HG03521 (cell line): Measurements from ENCODE around the gene NSA2.

Source experiments
- ATAC-seq: cut with Tn5 transposase; IDR thresholded peaks from one replicate; pipeline ENCODE4 v1.9.1; 2021; ENCODE audit warnings: mild to moderate bottlenecking, moderate library complexity; ENCODE audit not compliant: unreplicated experiment

Gene NSA2

GRCh38 chr5:74810915-74811314 is 43.9 kb downstream of the NSA2 start:
- ATAC-seq, result no peak

DNA sequence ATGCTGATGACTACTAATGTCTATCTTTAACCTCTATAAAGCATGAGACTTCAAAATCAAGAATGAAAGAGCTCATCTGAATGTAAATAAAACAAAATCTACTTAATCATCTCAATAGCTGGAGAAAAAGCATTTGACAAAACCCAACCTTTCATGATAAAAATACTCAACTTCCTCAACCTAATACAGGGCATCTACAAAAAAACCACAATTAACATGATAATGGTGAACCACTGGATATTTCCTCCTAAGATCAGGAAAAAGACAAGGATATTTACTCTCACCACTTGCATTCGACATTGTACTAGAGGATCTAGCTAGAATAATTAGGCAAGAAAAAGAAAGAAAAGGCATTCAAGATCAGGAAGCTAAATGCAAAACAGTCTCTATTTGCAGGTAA is 49.8 kb downstream of the NSA2 start:
- ATAC-seq, result no peak

GRCh38 chr5:74822288-74822687 is 55.2 kb downstream of the NSA2 start:
- ATAC-seq, result no peak

DNA sequence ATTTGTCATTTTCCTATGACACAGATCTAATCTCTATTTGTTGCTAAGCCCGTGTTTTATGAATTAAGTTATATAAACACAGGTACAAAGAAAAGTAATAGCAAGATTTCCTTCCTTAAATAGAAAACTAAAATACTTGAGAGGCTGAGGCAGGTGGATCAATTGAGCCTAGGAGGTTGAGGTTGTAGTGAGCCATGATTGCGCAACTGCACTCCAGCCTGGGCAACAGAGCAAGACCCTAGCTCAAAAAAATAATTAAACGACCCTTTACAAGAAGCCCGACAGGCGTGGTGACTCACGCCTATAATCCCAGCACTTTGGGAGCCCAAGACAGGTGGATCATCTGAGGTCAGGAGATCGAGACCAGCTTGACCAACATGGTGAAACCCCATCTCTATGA is 62.4 kb downstream of the NSA2 start:
- ATAC-seq, result no peak
